Prostate gland (tissue), 2 donors: Measurements from ENCODE around the gene SIPA1. TPM values are rescaled to one million over a fixed set of nuclear protein-coding genes. Genes with fewer than 3 reads are reported as not detected.
A peak's percentile ranks its signal among the peaks of the same experiment; 100 is the strongest.
"Not testable (repeated sequence)": the region's sequence is repeated elsewhere in the genome, so short reads cannot be mapped to it uniquely, and the experiment has no call there.

Experiments
- DNase-seq: peaks from one replicate; pipeline ENCODE4 v3.0.0-alpha.2; 2019; ENCODE audit warnings: low spot score
- H3K27ac ChIP-seq, 2 donors: fragments of 200-600 bp; sonication (generic); 2 replicates each; pipeline ENCODE4 v1.5.1; 2017 to 2019
- H3K27me3 ChIP-seq: fragments of 200-600 bp; sonication (generic); replicated peaks from 2 replicates; pipeline ENCODE4 v1.5.1; 2019; ENCODE audit not compliant: insufficient read depth
- H3K36me3 ChIP-seq, 2 donors: fragments of 200-600 bp; sonication (generic); 1 replicate in 1 of 2; 2 replicates in 1 of 2; pipeline versions ENCODE4 v1.5.1 to v1.8.1; 2017 to 2019
- H3K4me1 ChIP-seq: fragments of 200-600 bp; sonication (generic); replicated peaks from 2 replicates; pipeline ENCODE4 v1.5.1; 2019
- H3K4me3 ChIP-seq, 2 donors: fragments of 200-600 bp; sonication (generic); 2 replicates each; pipeline ENCODE4 v1.5.1; 2017 to 2019
- H3K9me3 ChIP-seq: fragments of 200-600 bp; sonication (generic); 2 replicates; pipeline ENCODE4 v1.5.1; 2017
- POLR2A ChIP-seq: fragments of 450-650 bp; IDR thresholded peaks from one replicate; pipeline ENCODE4 v1.6.1; 2016; ENCODE audit warnings: antibody characterized with exemption, mild to moderate bottlenecking
- POLR2AphosphoS5 ChIP-seq: sonication (generic); formaldehyde crosslinking; IDR thresholded peaks from one replicate; pipeline ENCODE4 v1.6.1; 2017; ENCODE audit warnings: antibody characterized with exemption
- WGBS: methylation state at CpG from one replicate; pipeline ENCODE4 v1.1.5; 2018; 5-methylcytosine and 5-hydroxymethylcytosine counted together
- intact Hi-C: fragments of 100-400 bp; cut with DNase I; formaldehyde crosslinking; loops from one replicate; pipeline ENCODE4 v1.14.2; 2022
- total RNA-seq, 2 donors: library from RNA; depleted of rRNA; stranded (reverse); fragments of >200 nt; gene quantifications; one replicate each; pipeline ENCODE4 v1.1.0, GENCODE V29; 2016
- TF ChIP-seq, protein P1 (sequence below), 4 experiments: fragments of 200-600 bp in 2 of 4; fragments of 450-650 bp in 2 of 4; sonication (generic) in 2 of 4; IDR thresholded peaks; 1 replicate in 3 of 4; 2 replicates in 1 of 4; pipeline ENCODE4 v1.5.1; 2016 to 2019; ENCODE audit warnings: antibody characterized with exemption in 4 of 4, mild to moderate bottlenecking in 2 of 4, moderate library complexity in 2 of 4

SIPA1 gene
- total RNA-seq, 2 donors from 2014 or later: 38.2 to 45.2 TPM

DNA sequence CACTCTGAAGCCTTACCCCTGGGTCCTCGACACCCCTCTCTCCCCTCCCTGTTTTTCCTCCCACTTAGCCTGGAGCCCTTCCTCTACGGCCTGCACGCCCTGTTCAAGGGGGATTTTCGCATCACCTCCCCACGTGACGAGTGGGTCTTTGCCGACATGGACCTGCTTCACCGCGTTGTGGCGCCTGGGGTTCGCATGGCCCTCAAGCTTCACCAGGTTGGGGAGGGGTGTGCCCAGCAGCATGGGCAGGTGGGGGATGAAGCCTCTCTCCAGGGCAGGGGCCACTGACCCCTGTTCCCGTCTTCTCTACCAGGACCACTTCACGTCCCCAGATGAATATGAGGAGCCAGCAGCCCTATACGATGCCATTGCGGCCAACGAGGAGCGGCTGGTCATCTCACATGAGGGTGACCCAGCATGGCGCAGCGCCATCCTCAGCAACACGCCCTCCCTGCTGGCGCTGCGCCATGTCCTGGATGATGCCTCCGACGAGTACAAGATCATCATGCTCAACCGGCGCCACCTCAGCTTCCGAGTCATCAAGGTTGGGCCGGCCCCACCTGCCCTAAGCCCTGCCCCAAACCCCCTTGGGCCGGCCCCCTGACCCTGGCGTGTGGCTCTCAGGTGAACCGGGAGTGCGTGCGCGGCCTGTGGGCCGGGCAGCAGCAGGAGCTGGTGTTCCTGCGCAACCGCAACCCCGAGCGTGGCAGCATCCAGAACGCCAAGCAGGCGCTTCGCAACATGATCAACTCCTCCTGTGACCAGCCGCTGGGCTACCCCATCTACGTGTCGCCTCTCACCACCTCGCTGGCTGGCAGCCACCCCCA lies 2.8 kb upstream of the SIPA1 start:
- Histone ChIP-seq H3K27me3 (no peaks in the 10 kb centered on the region), H3K4me3 (no peak overlapping the region), H3K36me3 (peaks cover 8 to 21% of the 10 kb centered on the region in 2 donors), H3K4me1 (no peaks in the 10 kb centered on the region), H3K27ac (no peak overlapping the region), H3K9me3 (no peaks in the 10 kb centered on the region)
- WGBS: 95% methylated on average over 45 of the region's 46 CpGs
- intact Hi-C loops: loop anchor here (5.0 kb wide), 1 partner anchor 182 kb away; no protein-coding TSS in a partner anchor
- no peak for DNase-seq
- no peak for TF ChIP-seq POLR2A
- TF ChIP-seq POLR2AphosphoS5: no peak
- TF ChIP-seq, protein P1, sequence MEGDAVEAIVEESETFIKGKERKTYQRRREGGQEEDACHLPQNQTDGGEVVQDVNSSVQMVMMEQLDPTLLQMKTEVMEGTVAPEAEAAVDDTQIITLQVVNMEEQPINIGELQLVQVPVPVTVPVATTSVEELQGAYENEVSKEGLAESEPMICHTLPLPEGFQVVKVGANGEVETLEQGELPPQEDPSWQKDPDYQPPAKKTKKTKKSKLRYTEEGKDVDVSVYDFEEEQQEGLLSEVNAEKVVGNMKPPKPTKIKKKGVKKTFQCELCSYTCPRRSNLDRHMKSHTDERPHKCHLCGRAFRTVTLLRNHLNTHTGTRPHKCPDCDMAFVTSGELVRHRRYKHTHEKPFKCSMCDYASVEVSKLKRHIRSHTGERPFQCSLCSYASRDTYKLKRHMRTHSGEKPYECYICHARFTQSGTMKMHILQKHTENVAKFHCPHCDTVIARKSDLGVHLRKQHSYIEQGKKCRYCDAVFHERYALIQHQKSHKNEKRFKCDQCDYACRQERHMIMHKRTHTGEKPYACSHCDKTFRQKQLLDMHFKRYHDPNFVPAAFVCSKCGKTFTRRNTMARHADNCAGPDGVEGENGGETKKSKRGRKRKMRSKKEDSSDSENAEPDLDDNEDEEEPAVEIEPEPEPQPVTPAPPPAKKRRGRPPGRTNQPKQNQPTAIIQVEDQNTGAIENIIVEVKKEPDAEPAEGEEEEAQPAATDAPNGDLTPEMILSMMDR (IDR thresholded peaks at IDR 0.05): no peak

DNA sequence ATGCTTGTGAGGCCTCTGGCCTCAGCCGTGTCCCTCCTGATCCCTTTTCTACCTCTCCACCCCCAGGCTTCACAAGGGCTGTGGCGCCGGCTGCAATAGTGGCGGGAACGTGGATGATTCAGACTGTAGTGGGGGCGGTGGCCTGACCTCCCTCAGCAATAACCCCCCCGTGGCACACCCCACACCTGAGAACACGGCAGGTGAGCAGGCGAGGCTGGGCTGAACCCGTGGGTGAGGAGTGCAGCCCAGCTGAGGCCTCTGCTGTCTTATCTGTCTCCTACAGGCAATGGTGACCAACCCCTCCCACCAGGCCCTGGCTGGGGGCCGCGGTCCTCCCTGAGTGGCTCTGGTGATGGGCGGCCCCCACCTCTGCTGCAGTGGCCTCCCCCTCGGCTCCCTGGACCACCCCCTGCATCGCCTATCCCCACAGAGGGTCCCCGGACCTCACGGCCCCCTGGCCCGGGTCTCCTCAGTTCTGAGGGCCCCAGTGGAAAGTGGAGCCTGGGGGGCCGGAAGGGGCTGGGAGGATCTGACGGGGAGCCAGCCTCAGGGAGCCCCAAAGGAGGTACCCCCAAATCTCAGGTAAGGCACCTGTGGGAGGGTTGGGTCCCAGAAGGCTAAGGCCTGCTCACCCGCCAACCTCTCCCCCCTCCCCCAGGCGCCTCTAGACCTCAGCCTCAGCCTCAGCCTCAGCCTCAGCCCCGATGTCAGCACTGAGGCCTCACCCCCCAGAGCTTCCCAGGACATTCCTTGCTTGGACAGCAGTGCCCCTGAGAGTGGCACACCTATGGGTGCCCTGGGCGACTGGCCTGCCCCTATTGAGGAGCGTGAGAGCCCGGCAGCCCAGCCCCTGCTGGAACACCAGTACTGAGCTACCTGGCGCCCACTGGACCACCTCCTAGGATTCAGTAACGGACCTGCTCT lies 1.5 kb upstream of the SIPA1 start:
- H3K9me3 ChIP-seq: no peaks in the 10 kb centered on the region
- H3K4me1 ChIP-seq: no peaks in the 10 kb centered on the region
- 93% methylated on average over 21 of the region's 28 CpGs for WGBS
- peaks cover 8 to 18% of the 10 kb centered on the region in 2 donors for H3K36me3 ChIP-seq
- DNase-seq: no peak
- TF ChIP-seq POLR2A (no peak), POLR2AphosphoS5 (no peak)
- TF ChIP-seq, protein P1 (IDR thresholded peaks at IDR 0.05): no peak
- H3K4me3 ChIP-seq: no peak overlapping the region
- no peaks in the 10 kb centered on the region for H3K27me3 ChIP-seq
- peak overlapping the region in 1 of 2 donors; percentile 19 for H3K27ac ChIP-seq
- intact Hi-C loops: loop anchor here (5.0 kb wide), 1 partner anchor 181 kb away; no protein-coding TSS in a partner anchor

DNA sequence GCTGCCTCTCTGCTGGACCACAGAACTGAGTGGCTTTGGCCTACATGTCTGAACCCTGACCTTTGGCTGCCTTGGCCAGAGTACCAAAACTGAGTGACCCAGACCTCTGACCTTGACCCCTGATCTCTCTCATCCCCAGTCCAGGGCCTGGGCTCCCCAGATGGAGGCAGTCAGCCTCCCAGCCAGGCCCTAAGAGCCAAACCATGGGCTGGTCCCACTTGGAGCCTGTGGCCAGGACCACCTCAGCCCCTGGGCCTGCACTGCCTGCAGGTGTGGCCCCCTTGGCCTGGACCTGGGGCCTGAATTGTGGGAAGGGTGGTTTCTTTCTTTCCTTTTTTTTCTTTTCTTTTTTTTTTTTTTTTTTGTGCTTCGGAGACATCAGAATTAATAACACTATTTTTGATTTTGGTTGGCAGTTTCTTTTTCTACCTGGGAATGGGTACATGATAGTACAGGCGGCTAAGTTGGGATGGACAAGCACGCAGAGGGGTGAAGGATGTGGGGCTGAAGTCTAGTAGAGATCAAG lies 806 bp upstream of the SIPA1 start:
- Histone ChIP-seq H3K4me1 (no peaks in the 10 kb centered on the region), H3K4me3 (no peak overlapping the region), H3K27ac (peak overlapping the region in 1 of 2 donors; percentile 80), H3K9me3 (no peaks in the 10 kb centered on the region), H3K36me3 (peaks cover 8 to 18% of the 10 kb centered on the region in 2 donors), H3K27me3 (no peaks in the 10 kb centered on the region)
- TF ChIP-seq POLR2AphosphoS5 (no peak), POLR2A (no peak)
- TF ChIP-seq, protein P1 (IDR thresholded peaks at IDR 0.05): no peak
- DNase-seq: no peak
- intact Hi-C loops: loop anchor here (5.0 kb wide), 1 partner anchor 180 kb away; no protein-coding TSS in a partner anchor
- 86% methylated on average over 3 of the region's 3 CpGs for WGBS

DNA sequence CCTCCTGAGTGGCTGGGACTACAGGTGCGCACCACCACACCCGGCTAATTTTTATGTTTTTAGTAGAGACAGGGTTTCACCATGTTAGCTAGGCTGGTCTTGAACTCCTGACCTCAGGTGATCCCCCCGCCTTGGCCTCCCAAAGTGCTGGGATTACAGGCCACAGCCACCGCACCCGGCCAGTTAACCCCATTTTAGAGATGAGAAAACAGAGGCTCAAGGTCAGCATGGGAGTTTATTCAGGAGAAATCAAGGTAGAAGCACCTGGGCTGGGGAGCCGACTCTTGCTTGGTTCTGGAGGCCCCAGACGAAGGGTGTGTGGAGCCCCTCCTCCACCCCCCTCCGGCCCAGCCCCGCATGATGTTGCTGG lies 1.3 kb downstream of the SIPA1 start:
- not testable (repeated sequence) for DNase-seq, H3K27me3 ChIP-seq, H3K9me3 ChIP-seq, H3K4me3 ChIP-seq, H3K4me1 ChIP-seq
- WGBS: 94% methylated on average over 9 of the region's 9 CpGs
- intact Hi-C loops: loop anchor here (5.0 kb wide), 1 partner anchor 178 kb away; no protein-coding TSS in a partner anchor
- Histone ChIP-seq H3K27ac (peak overlapping the region; percentile 74 to 80), H3K36me3 (peaks cover 8 to 13% of the 10 kb centered on the region in 2 donors)
